T-helper 9 cell (primary cell): ENCODE data around the gene TMEM170A.
"Not testable (repeated sequence)": the region's sequence is repeated elsewhere in the genome, so short reads cannot be mapped to it uniquely, and the experiment has no call there.

Experiments
- DNase-seq: peaks from one replicate; pipeline ENCODE4 v3.0.0-alpha.2; 2020

Gene TMEM170A

DNA sequence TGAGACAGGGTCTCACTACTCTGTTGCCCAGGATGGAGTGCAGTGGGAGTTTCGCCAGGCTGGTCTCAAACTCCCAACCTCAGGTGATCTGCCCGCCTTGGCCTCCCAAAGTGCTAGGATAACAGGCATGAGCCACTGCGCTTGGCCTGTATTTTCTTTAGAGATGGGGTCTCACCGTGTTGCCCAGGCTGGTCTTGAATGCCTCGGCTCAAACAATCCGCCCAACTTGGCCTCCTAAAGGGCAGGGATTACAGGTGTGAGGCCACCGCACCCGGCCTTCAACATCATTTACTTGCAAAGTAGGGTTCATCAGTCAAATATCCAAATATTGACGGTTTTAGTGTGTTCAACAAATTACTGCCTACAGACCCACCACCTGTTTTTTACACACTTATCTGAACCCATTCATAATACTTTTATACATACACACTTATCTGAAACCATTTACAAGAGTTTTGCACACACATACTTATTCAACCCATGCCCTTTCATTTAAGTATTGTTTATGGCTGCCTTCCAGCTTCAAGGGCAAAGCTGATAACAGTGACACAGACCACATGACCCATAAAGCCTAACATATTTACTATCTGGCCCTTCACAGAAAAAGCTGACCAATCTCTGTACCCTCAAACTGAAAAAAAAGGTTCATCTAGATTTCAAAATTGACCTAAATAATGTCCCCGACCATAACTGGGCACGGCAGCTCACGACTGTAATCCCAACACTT lies 11.9 kb downstream of the TMEM170A start:
- no peak for DNase-seq

DNA sequence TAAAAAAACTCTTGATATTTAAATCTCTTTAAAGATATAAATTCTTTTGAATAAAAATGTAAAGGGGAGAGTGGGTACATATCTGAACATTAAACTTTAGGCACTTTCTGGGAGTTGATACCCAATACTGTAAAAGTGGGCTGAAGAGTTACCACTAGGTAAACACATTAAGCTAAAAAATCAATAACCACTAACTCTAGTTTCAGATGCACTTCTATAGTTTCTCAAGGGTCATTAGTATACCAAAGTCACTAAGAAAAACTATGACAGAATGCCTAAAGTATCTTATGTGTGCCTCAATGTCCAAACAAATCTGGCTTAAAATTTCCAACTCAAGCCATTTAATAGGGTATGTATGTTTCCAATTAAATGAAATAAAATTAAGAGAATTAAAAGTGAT lies 18.1 kb downstream of the TMEM170A start:
- no peak for DNase-seq

DNA sequence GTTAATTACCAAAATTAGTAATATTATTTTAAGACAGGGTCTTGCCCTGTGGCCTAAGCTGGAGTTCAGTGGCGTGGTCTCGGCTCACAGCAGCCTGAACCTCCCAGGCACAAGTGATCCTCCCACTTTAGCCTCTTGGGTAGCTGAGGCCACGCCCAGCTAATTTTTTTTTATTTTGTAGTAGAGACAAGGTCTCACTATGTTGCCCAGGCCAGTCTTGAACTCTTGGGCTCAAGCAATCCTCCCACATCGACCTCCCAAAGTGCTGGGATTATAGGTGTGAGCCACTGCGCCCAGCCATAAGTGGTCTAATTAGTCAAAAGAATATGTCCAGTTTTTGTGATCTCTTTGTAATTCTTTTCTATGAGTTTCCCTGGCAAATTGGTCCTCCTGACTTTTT lies 19.2 kb downstream of the TMEM170A start:
- no peak for DNase-seq

DNA sequence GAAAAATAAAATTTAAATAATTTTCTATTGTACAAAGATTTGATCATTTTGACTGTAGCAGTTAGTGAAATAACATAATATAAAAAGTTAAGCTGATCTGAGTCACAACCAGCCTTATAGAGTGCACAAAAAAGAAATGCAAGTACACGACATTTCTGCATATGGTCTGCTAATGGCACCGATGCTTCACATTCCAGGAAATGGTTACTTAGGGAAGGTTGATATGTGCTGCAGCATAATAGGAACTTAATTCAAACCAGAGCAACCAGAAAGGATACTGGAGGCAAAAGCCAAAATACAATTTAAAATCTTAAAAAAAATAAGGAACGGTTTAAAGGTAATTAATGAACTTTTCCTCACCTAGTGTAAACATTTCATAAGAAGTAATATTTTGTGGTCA lies 21.2 kb downstream of the TMEM170A start:
- DNase-seq = no peak

DNA sequence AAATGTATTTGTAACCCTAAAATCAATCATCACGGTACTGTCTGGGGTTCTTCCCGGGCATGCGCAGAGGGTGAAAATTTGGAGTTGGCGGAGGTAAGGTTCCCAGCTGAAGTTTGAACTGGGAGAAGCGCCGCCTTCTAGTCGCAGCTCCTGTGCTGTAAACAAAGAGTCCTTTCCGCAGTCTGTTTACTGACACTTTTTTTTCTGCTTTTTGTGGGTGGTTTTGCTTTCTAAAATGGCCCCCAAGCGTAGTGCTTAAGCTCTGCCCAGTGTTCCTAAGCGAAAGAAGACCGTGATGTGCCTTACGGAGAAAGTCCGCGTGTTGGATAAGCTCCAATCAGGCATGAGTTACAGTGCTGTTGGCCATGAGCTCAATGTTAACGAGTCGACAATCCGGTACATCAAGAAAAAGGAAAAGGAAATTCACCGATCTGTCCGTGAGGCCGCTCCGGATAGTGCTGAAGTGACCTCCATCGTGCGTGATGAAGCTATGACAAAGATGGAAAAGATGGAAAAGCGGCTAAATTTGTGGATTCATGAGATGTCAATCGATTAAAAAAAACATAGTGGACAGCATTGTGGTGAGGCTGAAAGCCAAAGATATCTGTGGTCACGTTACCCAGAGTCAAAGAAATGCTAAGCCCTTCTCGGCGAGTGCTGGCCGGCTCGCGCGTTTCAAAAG lies 30.6 kb downstream of the TMEM170A start:
- DNase-seq = peak; percentile 3

DNA sequence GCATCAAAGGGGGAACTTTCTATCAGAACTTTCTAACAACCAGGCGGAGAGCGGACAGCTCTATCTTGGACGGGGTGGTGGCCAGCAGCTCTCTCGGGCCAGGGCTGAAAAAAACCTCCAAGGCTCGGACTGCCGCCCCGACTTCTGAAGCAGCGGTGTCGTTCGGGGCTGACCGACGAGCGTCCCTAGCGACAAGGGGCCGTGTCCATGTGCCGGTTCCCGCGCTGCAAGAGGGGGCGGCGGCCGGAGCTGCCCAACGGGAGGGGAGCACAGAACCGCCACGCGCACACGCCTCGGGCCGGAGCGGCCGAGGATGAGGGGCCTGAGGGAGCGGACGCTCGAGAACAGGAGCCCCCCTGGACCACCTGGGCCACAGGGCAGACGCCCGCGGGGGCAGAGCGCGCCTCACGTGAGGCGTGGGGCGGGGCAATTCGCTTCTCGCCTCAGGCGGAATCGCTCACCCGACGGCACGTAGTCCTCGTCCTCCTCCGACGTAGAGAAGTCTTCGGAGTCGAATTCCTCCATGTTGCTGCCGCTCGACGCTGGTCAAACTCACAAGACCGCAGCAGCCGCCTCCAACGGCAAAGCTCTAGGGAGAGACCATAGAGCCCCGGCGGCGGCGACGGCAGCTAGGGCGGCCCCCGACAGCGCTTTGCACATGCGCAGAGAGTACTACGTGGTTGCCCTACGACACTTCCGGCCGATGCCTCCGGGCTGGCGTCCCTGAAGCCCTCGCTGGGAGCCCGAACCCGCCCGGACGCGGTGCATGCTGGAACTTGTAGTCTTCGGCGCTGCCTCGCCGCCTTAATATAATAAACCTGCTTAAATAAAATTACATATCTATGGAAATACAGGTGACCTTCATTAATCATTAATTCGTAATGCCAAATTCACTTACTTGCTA lies 31.4 kb downstream of the TMEM170A start, which contains the start of gene CFDP1:
Gene CFDP1 (minus strand): TSS at position 676 of the 904 bp plus-strand sequence. CDS start 151 bp downstream, at position 525.
- peak; percentile 94 for DNase-seq

DNA sequence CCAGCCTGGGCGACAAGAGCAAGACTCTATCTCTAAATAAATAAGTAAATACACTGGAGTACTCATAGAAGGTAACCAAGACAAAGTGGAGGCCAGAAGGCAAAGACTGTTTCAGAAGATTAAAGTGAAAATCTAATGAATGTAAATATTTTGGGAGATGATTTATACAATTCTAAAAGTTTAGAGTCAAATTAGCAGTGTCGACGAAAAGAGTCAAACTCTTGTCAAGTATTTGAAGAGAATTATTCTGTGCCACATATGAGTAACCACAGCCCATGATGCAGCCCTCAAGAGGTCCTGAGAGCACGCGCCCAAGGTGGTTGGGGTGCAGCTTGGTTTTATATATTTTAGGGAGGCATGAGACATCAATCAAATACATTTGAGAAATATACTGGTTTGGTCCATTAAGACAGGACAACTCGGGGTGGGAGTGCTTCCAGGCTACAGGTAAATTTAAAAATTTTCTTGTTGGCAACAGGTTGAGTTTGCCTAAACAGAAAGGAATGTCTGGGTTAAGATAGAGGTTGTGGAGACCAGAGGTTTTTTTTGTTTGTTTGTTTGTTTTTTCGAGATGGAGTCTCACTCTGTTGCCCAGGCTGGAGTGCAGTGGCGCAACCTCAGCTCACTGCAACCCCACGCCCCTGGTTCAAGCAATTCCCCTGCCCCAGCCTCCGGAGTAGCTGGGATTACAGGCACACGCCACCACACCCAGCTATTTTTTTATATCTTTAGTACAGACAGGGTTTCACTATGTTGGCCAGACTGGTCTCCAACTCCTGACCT lies 34.7 kb downstream of the TMEM170A start:
- DNase-seq = no peak

DNA sequence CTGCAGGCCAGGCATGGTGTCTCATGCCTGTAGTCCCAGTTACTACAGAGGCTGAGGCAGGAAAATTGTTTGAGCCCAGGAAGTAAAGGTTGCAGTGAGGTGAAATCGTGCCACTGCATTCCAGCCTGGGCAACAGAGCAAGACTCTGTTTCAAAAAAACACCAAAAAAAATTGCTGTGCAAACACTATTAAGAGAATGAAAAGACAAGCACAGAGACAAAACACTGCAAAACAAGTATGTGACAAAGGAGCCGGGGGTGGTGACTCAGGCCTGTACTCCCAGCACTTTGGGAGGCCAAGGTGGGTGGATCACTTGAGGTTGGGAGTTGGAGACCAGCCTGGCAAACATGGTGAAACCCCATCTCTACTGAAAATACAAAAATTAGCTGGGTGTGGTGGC lies 38.0 kb downstream of the TMEM170A start:
- DNase-seq = not testable (repeated sequence)

DNA sequence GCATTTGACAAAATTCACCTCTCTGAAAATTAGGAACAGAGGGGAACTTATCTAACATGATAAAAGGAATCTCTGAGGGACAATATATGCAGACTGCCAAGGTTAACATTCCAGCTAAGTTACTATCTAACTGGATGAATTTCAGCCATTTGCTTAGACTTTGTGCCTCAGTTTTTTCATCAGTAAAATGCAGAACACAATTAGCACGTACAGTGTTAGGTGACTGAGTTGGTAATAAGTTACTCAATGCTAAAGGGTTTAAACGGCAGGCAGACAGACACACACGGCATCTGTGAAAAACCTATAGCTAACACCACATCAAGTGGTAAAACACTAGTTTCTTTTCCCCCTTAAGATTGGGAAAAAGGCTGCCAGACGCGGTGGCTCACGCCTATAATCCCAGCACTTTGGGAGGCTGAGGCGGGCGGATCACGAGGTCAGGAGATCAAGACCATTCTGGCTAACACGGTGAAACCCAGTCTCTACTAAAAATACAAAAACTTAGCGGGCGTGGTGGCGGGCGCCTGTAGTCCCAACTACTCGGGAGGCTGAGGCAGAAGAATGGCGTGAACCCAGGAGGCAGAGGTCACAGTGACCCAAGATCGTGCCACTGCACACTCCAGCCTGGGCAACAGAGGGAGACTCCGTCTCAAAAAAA lies 40.3 kb downstream of the TMEM170A start:
- DNase-seq = not testable (repeated sequence)

DNA sequence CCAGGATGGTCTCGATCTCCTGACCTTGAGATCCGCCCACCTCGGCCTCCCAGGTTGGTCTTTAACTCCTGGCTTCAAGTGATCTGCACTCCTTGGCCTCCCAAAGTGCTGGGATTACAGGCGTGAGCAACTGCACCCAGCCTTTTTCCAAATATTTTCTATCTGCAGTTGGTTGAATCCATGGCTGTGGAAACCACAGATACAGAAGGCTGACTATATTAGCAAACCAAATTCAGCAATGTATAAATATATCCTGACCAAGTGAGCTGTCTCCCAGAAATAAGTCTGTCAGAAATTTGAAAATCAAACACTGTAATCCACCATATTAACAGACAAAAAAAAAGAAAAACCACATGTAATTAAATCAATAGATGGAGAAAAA lies 40.8 kb downstream of the TMEM170A start:
- no peak for DNase-seq

DNA sequence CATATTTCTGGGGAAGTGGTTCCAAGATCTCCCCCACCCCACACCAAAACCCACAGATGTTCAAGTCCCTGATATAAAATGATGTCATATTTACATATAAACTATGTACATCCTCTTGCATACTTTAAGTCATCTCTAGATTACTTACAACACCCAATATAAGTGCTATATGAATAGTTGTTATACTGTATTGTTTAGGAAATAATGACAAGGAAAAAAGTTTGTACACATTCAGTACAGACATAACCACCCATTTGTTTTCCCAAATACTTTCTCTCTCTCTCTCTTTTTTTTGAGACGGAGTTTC lies 42.7 kb downstream of the TMEM170A start:
- no peak for DNase-seq

DNA sequence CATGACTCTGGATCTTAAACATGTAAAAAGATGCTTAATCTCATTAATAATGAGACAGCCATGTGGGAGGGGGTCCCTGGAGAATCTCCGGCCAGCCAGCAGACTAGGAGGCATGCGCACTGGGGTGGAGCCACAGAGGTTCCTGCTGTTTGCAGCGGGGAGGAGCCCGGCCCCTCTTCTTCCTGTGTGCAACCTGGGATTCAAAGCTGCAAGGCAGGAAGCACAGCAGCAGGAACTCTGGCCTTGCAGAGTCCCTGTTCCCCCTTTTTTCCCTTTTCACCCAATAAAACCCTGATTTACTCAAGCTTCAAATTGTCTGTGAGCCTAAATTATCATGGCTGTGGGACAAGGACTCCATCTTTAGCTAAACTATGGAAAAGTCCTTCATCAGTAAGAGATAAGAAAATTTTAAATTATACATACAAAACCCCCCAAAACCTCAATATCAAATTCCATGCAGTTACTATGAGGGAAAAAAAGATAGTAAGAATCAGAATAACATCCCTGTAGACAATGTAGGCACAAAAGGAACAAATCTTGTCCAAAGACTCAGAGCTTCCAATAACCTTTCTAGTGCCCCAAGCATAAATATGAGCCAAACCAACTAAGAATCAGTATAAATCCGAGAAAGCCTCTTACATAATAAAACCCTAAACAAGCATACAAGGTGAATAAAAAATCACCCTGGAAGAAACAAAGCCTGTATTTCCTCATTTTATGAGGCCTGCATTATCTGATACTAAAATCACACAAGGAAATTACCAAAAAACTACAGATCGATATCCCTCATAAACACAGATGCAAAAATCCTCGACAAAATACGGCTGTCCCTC lies 43.3 kb downstream of the TMEM170A start:
- no peak for DNase-seq

DNA sequence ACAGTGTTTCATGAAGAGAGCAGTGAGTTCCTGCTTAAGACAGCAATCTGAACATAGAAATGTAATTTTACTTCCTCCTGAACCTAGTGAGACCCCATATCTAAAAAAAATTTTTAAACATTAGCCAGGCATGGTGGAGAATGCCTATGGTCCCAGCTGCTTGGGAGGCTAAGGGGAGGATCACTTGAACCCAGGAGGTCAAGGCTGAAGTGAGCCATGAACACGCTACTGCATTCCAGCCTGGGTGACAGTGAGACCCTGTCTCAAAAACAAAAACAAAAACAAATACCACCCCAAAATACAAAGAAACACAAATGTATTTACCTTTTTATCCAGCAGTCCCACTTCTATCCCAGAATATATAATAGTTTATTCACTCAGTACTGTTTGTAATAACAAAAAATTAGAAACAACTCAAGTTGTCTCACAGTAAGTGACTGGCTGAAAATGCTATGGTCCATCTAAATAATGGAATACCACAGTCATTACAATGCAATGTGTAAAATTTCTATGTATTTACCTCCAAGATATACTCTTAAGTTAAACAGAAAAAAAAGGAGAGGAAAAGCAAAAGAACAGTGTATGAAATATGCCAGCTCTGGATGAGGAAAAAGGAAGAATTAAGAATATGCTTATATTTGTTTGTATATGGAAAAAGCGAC lies 47.5 kb downstream of the TMEM170A start:
- no peak for DNase-seq

DNA sequence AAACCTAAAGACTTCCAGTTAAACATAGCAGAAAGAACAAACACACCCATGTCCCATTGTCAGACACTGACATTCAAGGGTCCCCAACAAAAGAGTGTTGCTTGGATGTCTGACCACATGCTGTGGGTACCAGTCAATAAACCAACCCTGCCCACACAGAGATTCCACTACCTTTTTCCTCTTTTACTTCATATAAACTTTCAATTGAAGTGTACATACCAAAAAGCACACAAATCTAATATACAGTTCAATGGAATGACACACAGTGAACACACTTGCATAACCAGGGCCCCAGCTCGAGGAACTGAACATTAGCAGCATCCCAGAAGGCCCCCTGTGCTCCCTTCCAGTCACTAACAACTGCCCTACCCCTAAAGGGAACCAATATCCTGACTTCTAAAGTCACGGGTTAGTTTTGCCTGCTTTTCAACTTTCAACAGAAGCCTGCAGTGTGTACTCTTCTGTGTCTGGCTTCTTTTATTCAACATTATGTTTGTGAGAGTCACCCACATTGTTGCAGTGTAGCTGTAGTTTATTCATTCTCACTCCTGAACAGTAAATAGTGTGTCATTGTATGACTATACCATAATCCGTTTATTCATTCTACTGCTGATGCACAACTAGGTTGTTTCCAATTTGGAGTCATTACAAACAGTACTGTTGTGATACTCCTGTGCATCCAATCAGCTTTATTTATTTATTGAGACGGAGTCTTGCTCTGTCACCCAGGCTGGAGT lies 49.2 kb downstream of the TMEM170A start:
- DNase-seq = no peak

DNA sequence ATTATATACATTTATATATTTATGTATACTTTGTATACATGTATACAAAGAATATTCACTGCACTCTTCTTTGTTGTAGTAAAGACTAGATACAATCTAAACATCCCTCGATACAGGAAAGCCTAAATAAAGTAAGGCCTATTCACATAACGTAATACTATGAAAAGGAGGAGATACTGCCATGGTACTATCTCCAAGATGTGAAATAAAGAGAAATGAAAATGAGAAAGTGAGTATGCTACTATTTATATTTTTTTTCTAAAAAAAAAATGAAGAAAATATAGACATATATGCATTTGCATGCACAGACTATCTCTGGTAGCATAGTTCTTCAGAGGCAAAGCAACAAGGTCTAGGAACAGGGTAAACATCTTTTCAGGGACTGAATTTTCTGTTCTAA lies 50.5 kb downstream of the TMEM170A start:
- DNase-seq = no peak

DNA sequence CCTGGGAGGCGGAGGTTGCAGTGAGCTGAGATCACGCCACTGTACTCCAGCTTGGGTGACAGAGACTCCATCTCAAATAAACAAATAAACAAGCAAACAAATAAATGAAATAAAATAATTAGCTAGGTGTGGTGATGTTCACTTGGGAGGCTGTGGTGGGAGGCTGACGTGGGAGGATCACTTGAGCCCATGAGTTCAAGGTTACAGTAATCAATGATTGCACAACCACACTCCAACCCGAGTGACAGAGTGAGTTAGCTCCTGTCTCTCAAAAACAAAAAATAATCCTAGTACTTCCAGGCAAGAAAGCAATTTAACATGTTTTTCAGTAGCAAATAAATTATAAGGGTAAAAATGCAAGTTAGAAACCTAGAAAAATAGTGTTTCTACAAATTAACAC lies 57.5 kb downstream of the TMEM170A start:
- no peak for DNase-seq

DNA sequence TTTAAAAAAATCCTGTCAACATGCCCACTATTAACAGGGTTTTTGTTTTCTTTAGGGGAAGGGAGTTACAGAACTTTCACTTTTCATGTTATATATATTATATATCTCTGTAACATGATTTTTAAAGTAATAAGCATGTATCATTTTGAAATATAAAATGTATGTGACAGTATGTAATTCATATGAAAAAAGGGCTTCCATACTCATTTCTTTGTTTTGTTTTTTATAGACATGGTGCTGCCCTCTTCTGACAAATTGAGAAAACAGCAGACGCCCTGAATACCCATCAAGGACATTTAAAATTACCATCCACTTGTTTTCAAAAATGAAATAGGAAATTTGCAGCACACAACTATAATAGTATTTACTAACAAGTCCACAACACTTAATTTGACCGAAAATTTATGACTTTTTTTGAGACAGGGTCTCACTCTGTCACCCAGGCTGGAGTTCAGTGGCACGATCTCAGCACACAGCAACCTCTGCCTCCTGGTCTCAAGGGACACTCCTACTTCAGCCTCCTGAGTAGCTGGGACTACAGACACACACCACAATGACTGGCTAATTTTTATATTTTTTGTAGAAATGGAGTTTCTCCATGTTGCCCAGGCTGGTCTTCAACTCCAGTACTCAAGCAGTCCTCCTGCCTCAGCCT lies 61.5 kb downstream of the TMEM170A start:
- DNase-seq = no peak

DNA sequence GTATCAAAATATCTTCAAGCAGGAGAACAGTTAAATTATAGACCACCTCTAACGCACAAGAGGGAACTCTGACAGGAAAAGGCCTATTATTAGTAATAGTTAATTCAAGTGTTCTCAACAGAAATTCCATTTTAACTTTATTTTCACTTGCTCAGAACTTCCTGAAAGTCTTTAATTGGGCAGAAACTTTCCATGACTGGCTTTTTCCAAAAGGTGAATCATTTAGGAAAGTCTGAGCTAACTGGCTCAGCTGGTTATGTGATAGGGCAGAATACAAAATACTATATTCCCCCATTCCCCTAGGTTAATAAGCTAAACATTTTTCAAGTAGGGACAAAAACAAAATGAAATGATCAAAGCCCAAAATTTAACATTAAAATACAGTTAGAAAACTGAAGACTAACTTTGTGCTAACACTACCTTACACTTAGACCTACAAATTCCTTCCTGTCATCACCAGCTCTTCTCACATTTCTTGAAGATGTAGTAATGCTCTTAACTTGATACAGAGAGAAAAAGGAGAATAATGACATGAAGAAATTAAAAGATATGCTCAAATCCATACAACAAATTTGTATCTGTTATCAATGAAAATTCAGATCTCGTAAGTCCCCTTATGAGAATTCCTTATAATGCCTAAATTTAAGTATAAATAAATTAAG lies 62.2 kb downstream of the TMEM170A start:
- DNase-seq = no peak

DNA sequence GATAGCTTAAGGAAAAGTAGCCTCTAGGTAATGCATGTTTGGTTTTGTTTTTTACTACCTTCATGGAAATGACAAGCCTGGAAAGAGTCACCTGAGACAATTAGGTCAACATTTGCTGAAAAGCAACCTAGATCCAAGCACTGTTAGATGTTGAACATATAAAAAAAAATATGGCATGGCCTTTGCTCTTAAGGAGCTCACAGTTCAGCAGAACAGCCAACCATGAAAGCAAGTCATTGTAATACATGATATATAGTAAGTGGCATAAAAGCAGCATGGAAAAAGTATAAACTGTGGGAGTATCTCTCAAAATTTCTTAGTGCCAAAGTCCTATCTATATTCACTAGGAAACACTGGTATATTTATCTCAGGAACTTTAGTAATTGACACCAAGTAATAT lies 62.8 kb downstream of the TMEM170A start:
- DNase-seq = no peak
